Hematopoietic multipotent progenitor cell treated with erythropoietin and hydrocortisone succinate and interleukin-3 and kit ligand, for 6 days (in vitro differentiated cells): ENCODE data around the gene SLC18B1.

ENCODE experiments used
- DNase-seq: peaks from one replicate; pipeline ENCODE4 v3.0.0-alpha.2; 2015

Gene SLC18B1

DNA sequence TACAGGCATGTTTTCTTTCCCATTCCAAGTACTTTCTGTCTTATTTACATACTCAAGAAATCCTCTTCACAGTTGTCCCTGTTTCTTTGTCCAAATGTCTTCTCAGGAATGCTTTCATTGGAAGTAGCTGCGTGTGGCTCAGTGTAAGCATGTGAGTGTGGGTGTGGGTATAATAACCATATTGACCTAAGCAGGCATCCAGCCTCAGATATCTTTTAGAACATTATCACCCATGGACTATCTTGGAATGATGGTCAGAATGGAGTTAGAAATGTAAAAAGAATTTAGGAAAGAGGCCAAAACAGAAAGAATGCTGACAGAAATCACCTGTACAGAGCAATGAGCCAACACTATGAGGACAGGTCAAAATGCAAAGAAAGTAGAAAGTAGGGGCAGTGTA lies 57.2 kb downstream of the SLC18B1 start:
- no peak for DNase-seq

DNA sequence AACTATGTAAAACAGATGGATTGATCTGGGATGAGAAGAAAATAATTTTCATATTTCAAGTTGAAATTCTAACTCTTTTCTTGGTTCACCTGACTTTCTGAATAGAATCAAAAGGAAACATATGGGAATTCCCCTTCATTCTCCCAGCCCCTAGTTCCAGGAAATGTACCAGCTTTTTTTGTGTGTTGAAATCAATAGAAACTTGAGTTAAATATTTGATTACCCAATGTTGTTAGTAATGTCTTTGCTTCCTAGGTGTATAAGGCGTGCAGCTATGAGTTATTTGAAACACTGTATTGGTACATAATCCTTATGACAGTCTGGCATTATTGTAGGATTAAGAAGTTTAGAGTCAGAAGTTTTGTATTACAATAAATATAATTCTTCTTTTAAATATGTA lies 62.2 kb downstream of the SLC18B1 start:
- DNase-seq: no peak

DNA sequence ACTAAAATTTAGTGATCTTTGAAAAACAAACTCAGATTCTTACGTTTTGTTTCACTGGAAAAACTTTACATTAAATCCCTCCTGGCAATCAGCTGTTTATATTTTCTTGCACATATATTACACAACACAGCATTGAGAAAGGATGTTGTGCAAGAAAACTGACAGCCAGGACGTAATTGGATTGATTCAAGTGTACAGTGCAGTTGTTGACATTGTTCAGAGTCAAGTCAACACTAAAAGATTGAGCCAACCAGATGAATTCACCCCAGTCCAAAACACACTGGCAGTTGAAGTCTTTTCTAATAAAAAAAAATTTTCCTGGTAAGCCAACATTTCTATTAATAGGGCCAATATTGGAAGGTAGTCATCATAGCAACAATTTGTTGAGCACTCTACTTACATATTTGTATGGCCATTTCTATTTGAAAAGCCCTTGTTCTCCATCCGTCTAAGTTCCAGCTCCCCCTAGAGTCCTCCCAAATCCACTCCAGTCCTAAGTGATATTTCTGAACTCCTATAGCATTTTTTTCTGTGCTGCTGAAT lies 63.7 kb downstream of the SLC18B1 start:
- peak; percentile 51 for DNase-seq

DNA sequence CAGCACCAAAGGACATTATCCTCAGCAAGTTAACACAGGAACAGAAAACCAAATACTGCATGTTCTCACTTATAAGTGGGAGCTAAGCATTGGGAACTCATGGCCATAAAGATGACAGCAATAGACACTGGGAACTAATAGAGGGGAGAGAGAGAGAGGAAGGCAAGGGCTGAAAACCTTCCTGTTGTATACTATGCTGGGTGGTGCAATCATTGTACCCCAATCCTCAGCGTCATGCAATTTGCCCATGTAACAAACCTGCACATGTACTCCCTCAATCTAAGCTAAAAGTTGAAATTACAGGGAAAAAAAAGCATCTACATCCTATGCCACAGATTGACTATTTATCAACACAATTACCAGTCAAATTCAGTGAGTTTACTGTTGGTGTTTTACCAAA lies 64.6 kb downstream of the SLC18B1 start:
- no peak for DNase-seq

DNA sequence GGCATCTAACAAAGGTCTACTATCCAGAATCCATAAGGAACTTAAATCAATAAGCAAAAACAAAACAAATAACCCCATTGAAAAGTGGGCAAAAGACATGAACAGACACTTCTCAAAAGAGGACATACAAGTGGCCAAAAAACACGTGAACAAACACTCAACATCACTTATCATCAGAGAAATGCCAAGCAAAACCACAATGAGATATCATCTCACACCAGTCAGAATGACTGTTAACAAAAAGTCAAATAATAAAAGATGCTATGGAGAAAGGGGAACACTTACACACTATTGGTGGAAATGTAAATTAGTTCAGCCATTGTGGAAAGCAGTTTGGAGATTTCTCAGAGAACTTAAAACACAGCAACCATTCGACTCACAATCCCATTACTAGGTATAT lies 65.2 kb downstream of the SLC18B1 start:
- DNase-seq: peak; percentile 40

DNA sequence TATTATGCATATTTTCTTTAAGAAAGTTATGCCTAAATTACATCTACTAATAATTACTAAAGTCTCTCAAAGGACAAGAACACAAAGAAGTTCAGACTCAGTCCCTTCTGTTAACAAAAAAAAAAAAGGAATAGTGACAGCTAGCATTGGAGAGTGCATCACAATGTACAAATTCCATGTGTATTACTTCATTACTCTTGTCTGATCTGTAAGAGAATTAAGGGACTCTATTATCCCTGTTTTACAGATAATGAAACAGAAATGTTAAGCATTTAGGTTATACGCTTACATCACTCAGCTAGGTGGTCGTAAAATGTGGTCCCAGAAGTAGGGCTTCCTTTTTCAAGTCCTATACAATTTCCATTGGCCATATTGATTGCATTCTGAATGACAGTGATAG lies 67.4 kb downstream of the SLC18B1 start:
- no peak for DNase-seq

DNA sequence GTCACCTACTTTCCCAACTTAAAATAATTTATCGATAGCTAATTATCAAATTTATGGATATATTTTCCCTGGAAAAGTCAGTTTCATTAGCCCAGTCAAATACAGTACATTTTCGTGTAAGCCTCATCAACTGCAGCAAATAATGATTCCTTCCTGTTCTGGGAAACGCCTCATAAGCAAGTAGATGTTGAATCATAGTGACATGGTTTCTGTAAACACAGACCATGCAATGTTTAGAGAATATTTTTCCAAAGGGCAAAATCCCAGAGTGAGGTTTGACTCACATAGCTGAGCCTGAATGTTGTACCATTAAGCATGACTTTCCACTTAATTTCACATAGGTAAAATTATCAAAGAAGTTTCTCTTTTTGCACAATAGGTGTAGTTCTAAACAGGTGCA lies 67.9 kb downstream of the SLC18B1 start:
- no peak for DNase-seq

DNA sequence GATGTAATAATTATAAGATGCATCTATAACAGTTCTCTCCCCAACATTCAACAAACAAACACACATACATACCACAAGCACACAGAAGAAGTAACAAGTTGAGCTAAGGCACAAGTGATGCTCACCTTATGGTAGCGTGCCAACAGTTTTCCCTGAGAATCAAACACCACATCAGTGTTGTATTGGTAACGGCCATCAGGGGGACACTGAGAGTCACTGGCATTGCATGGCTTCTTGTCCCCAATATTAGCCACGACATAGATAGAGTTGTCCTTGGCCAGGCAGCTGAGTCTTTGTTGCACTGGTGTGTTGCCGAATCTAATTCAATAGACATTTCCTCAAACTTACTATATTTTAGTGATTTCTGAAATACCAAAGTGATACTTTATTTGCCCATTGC lies 69.8 kb downstream of the SLC18B1 start:
- DNase-seq: no peak

DNA sequence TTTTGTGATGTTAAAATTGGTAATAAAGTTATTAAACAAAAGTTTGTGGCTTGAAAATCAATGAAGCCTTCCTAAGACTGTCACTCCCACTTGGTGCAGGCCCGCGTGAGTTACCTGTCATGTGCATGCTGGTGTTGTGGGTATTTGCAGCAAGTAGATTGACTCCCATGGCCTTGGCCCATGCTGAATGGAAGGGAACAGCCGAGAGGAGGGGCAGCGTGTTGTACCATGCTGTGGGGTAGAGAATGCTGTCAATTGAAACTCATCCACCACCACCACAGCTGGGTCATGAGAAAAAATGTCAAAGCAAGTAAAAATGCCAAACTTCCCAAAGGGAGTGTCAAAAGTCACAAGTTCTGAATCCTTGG lies 71.8 kb downstream of the SLC18B1 start:
- DNase-seq: no peak

DNA sequence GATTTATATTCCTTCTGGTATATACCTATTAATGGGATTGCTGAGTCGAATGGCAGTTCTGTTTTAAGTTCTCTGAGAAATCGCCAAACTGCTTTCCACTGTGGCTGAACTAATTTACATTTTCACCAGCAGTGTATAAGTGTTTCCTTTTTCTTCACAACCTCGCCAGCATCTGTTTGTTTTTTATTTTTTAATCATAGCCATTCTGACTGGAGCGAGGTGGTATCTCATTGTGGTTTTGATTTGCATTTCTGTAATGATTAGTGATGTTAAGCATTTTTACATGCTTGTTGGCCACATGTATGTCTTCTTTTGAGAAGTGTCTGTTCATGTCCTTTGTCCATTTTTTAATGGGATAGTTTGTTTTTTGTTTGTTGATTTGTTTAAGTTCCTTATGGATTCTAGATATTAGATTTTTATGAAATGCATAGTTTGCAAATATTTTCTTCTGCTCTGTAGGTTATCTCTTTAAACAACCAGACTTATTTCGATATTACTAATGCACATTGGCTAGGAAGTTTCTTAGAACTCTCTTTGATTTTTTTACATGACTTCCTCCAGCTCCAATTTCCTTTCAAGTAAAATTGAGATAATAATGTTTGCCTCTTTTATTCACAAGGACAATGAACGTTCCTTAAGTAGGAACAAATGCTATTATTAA lies 72.4 kb downstream of the SLC18B1 start:
- no peak for DNase-seq

DNA sequence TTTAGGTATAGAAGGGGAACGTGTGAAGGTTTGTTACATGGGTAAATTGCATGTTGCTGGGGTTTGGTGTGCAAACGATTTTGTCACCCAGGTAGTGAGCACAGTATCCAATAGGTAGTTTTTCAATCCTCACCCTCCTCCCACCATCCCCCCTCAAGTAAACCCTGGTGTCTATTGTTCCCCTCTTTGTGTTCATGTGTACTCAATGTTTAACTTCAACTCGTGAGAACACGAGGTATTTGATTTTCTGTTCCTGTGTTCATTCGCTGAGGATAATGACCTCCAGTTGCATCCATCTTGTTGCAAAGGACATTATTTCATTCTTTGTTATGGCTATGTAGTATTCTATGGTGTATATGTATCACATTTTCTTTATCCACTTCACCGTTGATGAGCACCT lies 73.0 kb downstream of the SLC18B1 start:
- no peak for DNase-seq

DNA sequence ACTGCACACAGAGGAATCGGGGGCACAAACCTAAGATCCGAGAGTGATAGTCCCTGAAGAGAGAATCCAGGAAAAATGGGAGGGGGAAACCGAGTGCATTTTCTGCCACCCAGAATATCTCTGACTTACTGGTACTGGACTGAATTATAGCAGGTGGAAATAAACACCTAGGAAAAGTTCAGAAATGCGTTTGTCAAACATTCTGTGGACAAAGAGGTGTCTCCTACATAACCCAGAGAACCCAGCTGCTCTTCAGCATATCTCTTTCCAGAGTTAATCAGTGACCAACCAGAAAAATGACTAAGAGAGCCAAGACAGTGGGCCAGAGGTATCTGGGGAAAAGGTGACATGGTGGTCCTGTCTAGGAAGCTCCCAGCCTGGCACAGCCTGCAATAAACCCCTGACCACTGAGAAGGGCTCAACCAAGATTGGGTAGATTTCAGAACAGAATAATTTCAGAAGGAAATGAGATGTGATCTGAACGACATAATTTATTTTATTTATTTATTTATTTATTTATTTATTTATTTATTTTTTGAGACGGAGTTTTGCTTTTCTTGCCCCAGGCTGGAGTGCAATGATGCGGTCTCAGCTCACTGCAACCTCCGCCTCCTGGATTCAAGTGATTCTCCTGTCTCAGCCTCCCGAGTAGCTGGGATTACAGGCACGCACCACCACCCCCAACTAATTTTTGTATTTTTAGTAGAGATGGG lies 78.5 kb downstream of the SLC18B1 start:
- DNase-seq: no peak
